Effector memory CD8-positive, alpha-beta T cell (primary cell): ENCODE measurements around the gene KNOP1.
A peak's percentile ranks its signal among the peaks of the same experiment; 100 is the strongest.

Source experiments
- ATAC-seq: fragments of 150-1000 bp; cut with Tn5 transposase; replicated peaks from 2 replicates; pipeline ENCODE4 v1.10.0; 2021; ENCODE audit warnings: mild to moderate bottlenecking, moderate library complexity
- DNase-seq, 3 experiments: peaks; one replicate each; pipeline ENCODE4 v3.0.0; 2021
- H3K27ac Mint-ChIP-seq, 2 donors: one replicate each; pipeline ENCODE4 v1.8.0; 2022; ENCODE audit warnings: mild to moderate bottlenecking in 2 of 2, mixed read lengths in 2 of 2, moderate library complexity in 2 of 2
- H3K27me3 Mint-ChIP-seq, 2 donors: one replicate each; pipeline ENCODE4 v1.8.0; 2022; ENCODE audit warnings: mixed read lengths in 2 of 2
- H3K36me3 Mint-ChIP-seq: one replicate; pipeline ENCODE4 v1.8.0; 2022; ENCODE audit warnings: mild to moderate bottlenecking, moderate library complexity, mixed read lengths; ENCODE audit not compliant: insufficient read depth
- H3K4me1 Mint-ChIP-seq, 2 donors: one replicate each; pipeline ENCODE4 v1.8.0; 2022; ENCODE audit warnings: low read depth in 2 of 2, mixed read lengths in 2 of 2
- H3K4me3 Mint-ChIP-seq, 2 donors: one replicate each; pipeline ENCODE4 v1.8.0; 2022; ENCODE audit warnings: mild to moderate bottlenecking in 2 of 2, mixed read lengths in 2 of 2, moderate library complexity in 2 of 2
- H3K9me3 Mint-ChIP-seq, 2 donors: one replicate each; pipeline ENCODE4 v1.8.0; 2022; ENCODE audit warnings: mixed read lengths in 2 of 2

Gene KNOP1

GRCh38 chr16:19697756-19698318, 20.2 kb downstream of the KNOP1 start:
- H3K27me3 Mint-ChIP-seq = no peaks in the 10 kb centered on the region
- DNase-seq (no peak), ATAC-seq (peak; percentile 58)
- peak overlapping the region; percentile 86 to 96 for H3K27ac Mint-ChIP-seq
- peaks cover 11% of the 10 kb centered on the region for H3K36me3 Mint-ChIP-seq
- H3K9me3 Mint-ChIP-seq = no peaks in the 10 kb centered on the region
- peaks cover 36 to 39% of the 10 kb centered on the region in 2 donors for H3K4me1 Mint-ChIP-seq
- H3K4me3 Mint-ChIP-seq = peak overlapping the region; percentile 31 to 65

- Mint-ChIP-seq H3K4me1 (peaks cover 36 to 39% of the 10 kb centered on the region in 2 donors), H3K9me3 (no peaks in the 10 kb centered on the region), H3K4me3 (peak overlapping the region; percentile 57 to 65), H3K36me3 (peaks cover 8% of the 10 kb centered on the region), H3K27ac (peak overlapping the region; percentile 86 to 89), H3K27me3 (no peaks in the 10 kb centered on the region)
- DNase-seq (no peak), ATAC-seq (no peak)
These were observed 21.1 kb downstream of the KNOP1 start for GRCh38 chr16:19696961-19697360.

GRCh38 chr16:19696328-19696727, 21.7 kb downstream of the KNOP1 start:
- ATAC-seq = peak; percentile 52
- H3K36me3 Mint-ChIP-seq = peaks cover 5% of the 10 kb centered on the region
- H3K4me3 Mint-ChIP-seq = peak overlapping the region; percentile 57 to 65

GRCh38 chr16:19694989-19695388, 23.0 kb downstream of the KNOP1 start:
- H3K4me3 Mint-ChIP-seq = peak overlapping the region in 1 of 2 donors; percentile 35
- H3K4me1 Mint-ChIP-seq = peaks cover 39 to 46% of the 10 kb centered on the region in 2 donors
- H3K27ac Mint-ChIP-seq = no peak overlapping the region
- DNase-seq = no peak
- ATAC-seq = no peak
- H3K36me3 Mint-ChIP-seq = no peaks in the 10 kb centered on the region
- no peaks in the 10 kb centered on the region for H3K27me3 Mint-ChIP-seq
- H3K9me3 Mint-ChIP-seq = no peaks in the 10 kb centered on the region

More at GRCh38 chr16:19696328-19696727, 21.7 kb downstream of the KNOP1 start:
- H3K27ac Mint-ChIP-seq = peak overlapping the region; percentile 86 to 89
- peak; percentile 7 to 13 (median 9) for DNase-seq
- no peaks in the 10 kb centered on the region for H3K27me3 Mint-ChIP-seq
- peaks cover 36 to 39% of the 10 kb centered on the region in 2 donors for H3K4me1 Mint-ChIP-seq
- no peaks in the 10 kb centered on the region for H3K9me3 Mint-ChIP-seq

GRCh38 chr16:19691161-19691711, 26.8 kb downstream of the KNOP1 start:
- no peak for DNase-seq
- Mint-ChIP-seq H3K27me3 (no peaks in the 10 kb centered on the region), H3K36me3 (peaks cover 6% of the 10 kb centered on the region), H3K4me1 (peaks cover 27 to 36% of the 10 kb centered on the region in 2 donors), H3K27ac (peak overlapping the region in 1 of 2 donors; percentile 29), H3K9me3 (no peaks in the 10 kb centered on the region), H3K4me3 (no peak overlapping the region)
- no peak for ATAC-seq

- DNase-seq = no peak
- no peaks in the 10 kb centered on the region for H3K9me3 Mint-ChIP-seq
These were observed 27.8 kb downstream of the KNOP1 start for GRCh38 chr16:19690196-19690595.

GRCh38 chr16:19689342-19689741, 28.7 kb downstream of the KNOP1 start:
- Mint-ChIP-seq H3K27ac (peak overlapping the region; percentile 67 to 76), H3K4me3 (peak overlapping the region; percentile 26 to 56), H3K36me3 (peaks cover 6% of the 10 kb centered on the region), H3K9me3 (no peaks in the 10 kb centered on the region), H3K4me1 (peaks cover 18 to 29% of the 10 kb centered on the region in 2 donors), H3K27me3 (no peaks in the 10 kb centered on the region)
- peak; percentile 48 for ATAC-seq
- no peak for DNase-seq

More at GRCh38 chr16:19690196-19690595, 27.8 kb downstream of the KNOP1 start:
- H3K4me1 Mint-ChIP-seq = peaks cover 20 to 31% of the 10 kb centered on the region in 2 donors
- peak overlapping the region in 1 of 2 donors; percentile 26 for H3K4me3 Mint-ChIP-seq
- H3K27ac Mint-ChIP-seq = peak overlapping the region; percentile 67 to 76
- H3K36me3 Mint-ChIP-seq = peaks cover 6% of the 10 kb centered on the region
- no peak for ATAC-seq
- H3K27me3 Mint-ChIP-seq = no peaks in the 10 kb centered on the region

GRCh38 chr16:19688396-19689024, 29.5 kb downstream of the KNOP1 start:
- peaks cover 6% of the 10 kb centered on the region for H3K36me3 Mint-ChIP-seq
- H3K4me3 Mint-ChIP-seq = peak overlapping the region in 1 of 2 donors; percentile 56
- H3K9me3 Mint-ChIP-seq = no peaks in the 10 kb centered on the region
- DNase-seq (no peak), ATAC-seq (peak; percentile 17)
- H3K27me3 Mint-ChIP-seq = no peaks in the 10 kb centered on the region
- H3K4me1 Mint-ChIP-seq = peaks cover 15 to 29% of the 10 kb centered on the region in 2 donors
- peak overlapping the region; percentile 76 to 79 for H3K27ac Mint-ChIP-seq

- Mint-ChIP-seq H3K4me3 (no peak overlapping the region), H3K36me3 (peaks cover 6% of the 10 kb centered on the region), H3K9me3 (no peaks in the 10 kb centered on the region), H3K27ac (peak overlapping the region in 1 of 2 donors; percentile 57), H3K27me3 (no peaks in the 10 kb centered on the region), H3K4me1 (peaks cover 15 to 29% of the 10 kb centered on the region in 2 donors)
- no peak for ATAC-seq
- no peak for DNase-seq
These were observed 30.7 kb downstream of the KNOP1 start for GRCh38 chr16:19687279-19687678.

- Mint-ChIP-seq H3K4me3 (no peak overlapping the region), H3K4me1 (peaks cover 14 to 22% of the 10 kb centered on the region in 2 donors), H3K9me3 (no peaks in the 10 kb centered on the region), H3K27me3 (no peaks in the 10 kb centered on the region), H3K36me3 (peaks cover 10% of the 10 kb centered on the region), H3K27ac (no peak overlapping the region)
- ATAC-seq (no peak), DNase-seq (no peak)
These were observed 32.9 kb downstream of the KNOP1 start for GRCh38 chr16:19685176-19685575.

- Mint-ChIP-seq H3K4me1 (peaks cover 2 to 10% of the 10 kb centered on the region in 2 donors), H3K27ac (no peak overlapping the region), H3K36me3 (peaks cover 12% of the 10 kb centered on the region), H3K9me3 (no peaks in the 10 kb centered on the region), H3K4me3 (no peak overlapping the region), H3K27me3 (no peaks in the 10 kb centered on the region)
- ATAC-seq (no peak), DNase-seq (no peak)
These were observed 34.4 kb downstream of the KNOP1 start for GRCh38 chr16:19683453-19684236.

- H3K27ac Mint-ChIP-seq = no peak overlapping the region
These were observed 36.4 kb downstream of the KNOP1 start for GRCh38 chr16:19681637-19682036.

GRCh38 chr16:19680881-19681340, 37.1 kb downstream of the KNOP1 start:
- no peaks in the 10 kb centered on the region for H3K27me3 Mint-ChIP-seq
- H3K4me3 Mint-ChIP-seq = no peak overlapping the region
- H3K27ac Mint-ChIP-seq = no peak overlapping the region
- DNase-seq (no peak), ATAC-seq (no peak)
- H3K9me3 Mint-ChIP-seq = no peaks in the 10 kb centered on the region
- peaks cover 8% of the 10 kb centered on the region for H3K36me3 Mint-ChIP-seq
- H3K4me1 Mint-ChIP-seq = no peaks in the 10 kb centered on the region

More at GRCh38 chr16:19681637-19682036, 36.4 kb downstream of the KNOP1 start:
- Mint-ChIP-seq H3K4me3 (no peak overlapping the region), H3K9me3 (no peaks in the 10 kb centered on the region), H3K4me1 (peaks cover 0 to under 1% of the 10 kb centered on the region in 2 donors), H3K27me3 (no peaks in the 10 kb centered on the region), H3K36me3 (peaks cover 7% of the 10 kb centered on the region)
- no peak for ATAC-seq
- no peak for DNase-seq
